PC-3 (cell line): Measurements from ENCODE around the gene ALG3. TPM values are rescaled to one million over a fixed set of nuclear protein-coding genes. Genes with fewer than 3 reads are reported as not detected.
A peak's percentile ranks its signal among the peaks of the same experiment; 100 is the strongest.

Experiments used
- ATAC-seq: fragments of 200-7000 bp; cut with Tn5 transposase; 2 replicates; pipeline ENCODE4 v1.9.1; 2020; ENCODE audit warnings: mild to moderate bottlenecking, moderate library complexity
- BruUV-seq: library from RNA; stranded (reverse); fragments of 400-500 nt; replicated peaks from 2 replicates; lab custom pipeline; 2021; lab: Mats Ljungman, UMichigan
- CTCF ChIA-PET: fragments of 300-600 bp; sonication (Branson Sonifier 250); formaldehyde crosslinking; loops from one replicate; lab custom pipeline; 2022; ENCODE audit warnings: antibody characterized with exemption; lab: Charles Lee
- POLR2A ChIA-PET: fragments of 300-600 bp; sonication (Branson Sonifier 250); formaldehyde crosslinking; loops from one replicate; lab custom pipeline; 2022; ENCODE audit warnings: antibody characterized with exemption; ENCODE audit not compliant: unreplicated experiment; lab: Charles Lee
- DNase-seq: peaks from one replicate; pipeline ENCODE4 v3.0.0-alpha.2; 2015
- H2AFZ ChIP-seq: fragments of 300-600 bp; sonication (generic); 2 replicates; pipeline ENCODE4 v1.6.0; 2016; ENCODE audit warnings: antibody characterized with exemption, low read length
- H3F3A ChIP-seq: fragments of 300-600 bp; sonication (generic); one replicate; pipeline ENCODE4 v1.6.0; 2017; ENCODE audit warnings: antibody characterized with exemption, low read length, control low read depth, mild to moderate bottlenecking; ENCODE audit not compliant: unreplicated experiment
- H3K27ac ChIP-seq: fragments of 300-600 bp; sonication (generic); 2 replicates; pipeline ENCODE4 v1.5.1; 2016; ENCODE audit warnings: mild to moderate bottlenecking, low read length
- H3K27me3 ChIP-seq: fragments of 300-600 bp; sonication (generic); 2 replicates; pipeline ENCODE4 v1.6.1; 2016; ENCODE audit warnings: low read length, mixed read lengths
- H3K36me3 ChIP-seq: fragments of 300-600 bp; sonication (generic); 2 replicates; pipeline ENCODE4 v1.6.1; 2016; ENCODE audit warnings: low read depth, mixed run types, low read length, mixed read lengths
- H3K4me1 ChIP-seq: fragments of 300-600 bp; sonication (generic); 2 replicates; pipeline ENCODE4 v1.5.1; 2016; ENCODE audit warnings: low read length; ENCODE audit not compliant: insufficient read depth
- H3K4me2 ChIP-seq: fragments of 300-600 bp; sonication (generic); 2 replicates; pipeline ENCODE4 v1.6.0; 2016; ENCODE audit warnings: low read length
- H3K4me3 ChIP-seq: fragments of 300-600 bp; sonication (generic); 2 replicates; pipeline ENCODE4 v1.5.1; 2016; ENCODE audit warnings: mild to moderate bottlenecking, low read length, mixed read lengths
- H3K79me2 ChIP-seq: fragments of 300-600 bp; sonication (generic); 2 replicates; pipeline ENCODE4 v1.6.1; 2017; ENCODE audit warnings: low read length, mixed read lengths
- H3K9ac ChIP-seq: fragments of 300-600 bp; sonication (generic); 2 replicates; pipeline ENCODE4 v1.6.0; 2016; ENCODE audit warnings: mild to moderate bottlenecking, low read length
- H3K9me2 ChIP-seq: fragments of 300-600 bp; sonication (generic); replicated peaks from 2 replicates; pipeline ENCODE4 v1.6.1; 2016; ENCODE audit warnings: mixed run types, low read length, mixed read lengths
- H3K9me3 ChIP-seq: fragments of 300-600 bp; sonication (generic); 2 replicates; pipeline ENCODE4 v1.6.1; 2016; ENCODE audit warnings: low read length, mixed read lengths
- H4K20me1 ChIP-seq: fragments of 300-600 bp; sonication (generic); 2 replicates; pipeline ENCODE4 v1.6.1; 2016; ENCODE audit warnings: low read length, mixed read lengths
- CTCF ChIP-seq: fragments of 300-600 bp; sonication (generic); conservative IDR thresholded peaks from 2 replicates; pipeline ENCODE4 v1.5.1; 2017; ENCODE audit warnings: antibody characterized with exemption, low read depth, mild to moderate bottlenecking, low read length
- EZH2 ChIP-seq: fragments of 300-600 bp; sonication (generic); IDR thresholded peaks from one replicate; pipeline ENCODE4 v1.6.1; 2017; ENCODE audit warnings: antibody characterized with exemption, mild to moderate bottlenecking, low read length; ENCODE audit not compliant: unreplicated experiment
- EZH2phosphoT487 ChIP-seq: fragments of 300-600 bp; sonication (generic); IDR thresholded peaks from 2 replicates; pipeline ENCODE4 v1.6.1; 2018; ENCODE audit warnings: mild to moderate bottlenecking, antibody characterized with exemption, low read length, borderline replicate concordance
- intact Hi-C: fragments of 100-400 bp; cut with micrococcal nuclease; formaldehyde crosslinking; loops from 2 replicates; pipeline ENCODE4 v1.9.0; 2023
- total RNA-seq: library from RNA; depleted of rRNA; stranded (reverse); fragments of >200 nt; gene quantifications from 2 replicates; pipeline ENCODE4 v1.2.3, GENCODE V29; 2014

The ALG3 gene
- total RNA-seq, 1 experiment from 2014 or later: 89.0 TPM

GRCh38 chr3:184255291-184256039 lies 6.7 kb upstream of the ALG3 start:
- Histone ChIP-seq H3K4me2 (no peak overlapping the region), H2AFZ (no peak overlapping the region), H3K27ac (no peak overlapping the region), H4K20me1 (peaks cover 12% of the 10 kb centered on the region; the same call in 1 of the 2 replicates), H3K9me3 (no peaks in the 10 kb centered on the region), H3F3A (no peaks in the 10 kb centered on the region), H3K36me3 (no peaks in the 10 kb centered on the region), H3K9ac (no peak overlapping the region), H3K4me3 (no peak overlapping the region), H3K9me2 (no peaks in the 10 kb centered on the region), H3K4me1 (peaks cover 11% of the 10 kb centered on the region), H3K27me3 (no peaks in the 10 kb centered on the region), H3K79me2 (peaks cover 30% of the 10 kb centered on the region)
- intact Hi-C loops: no loop called here
- BruUV-seq: no TSS peak
- no peak for TF ChIP-seq CTCF
- no peak for TF ChIP-seq EZH2phosphoT487
- no peak for TF ChIP-seq EZH2
- CTCF ChIA-PET: no interaction called here
- POLR2A ChIA-PET: no interaction called here
- ATAC-seq (peak; percentile 33), DNase-seq (peak; percentile 76)

DNA sequence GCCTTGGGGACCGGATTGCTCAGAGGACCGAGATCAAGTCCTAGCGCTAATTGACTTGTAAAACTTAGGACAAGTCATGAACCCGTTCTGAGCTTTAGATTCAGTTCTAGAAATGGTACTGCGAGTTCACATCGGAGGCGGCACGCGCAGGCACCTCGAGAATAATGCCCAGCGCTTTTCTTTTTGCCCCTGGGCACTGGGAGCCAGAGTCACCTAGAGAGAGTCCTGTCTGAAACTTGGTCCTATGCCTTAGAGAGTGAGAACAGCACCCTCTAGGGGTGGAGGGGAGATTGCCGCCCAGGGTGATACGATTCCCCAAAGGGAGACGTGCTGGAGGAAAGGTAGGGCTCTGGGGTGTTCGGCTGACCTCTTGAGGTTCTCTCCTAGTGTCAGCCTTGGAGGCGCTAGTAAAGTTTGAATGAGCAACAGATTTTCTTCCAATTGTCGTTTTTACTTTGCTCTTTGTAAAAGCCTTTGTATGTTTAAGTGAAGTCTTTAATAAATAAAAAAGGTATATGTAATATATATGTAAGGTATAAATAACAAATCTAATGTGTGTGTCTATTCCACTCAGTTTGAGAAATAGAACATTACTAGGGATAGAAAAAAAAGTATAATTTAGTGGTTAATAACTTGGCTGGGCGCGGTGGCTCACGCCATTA lies 1.5 kb upstream of the ALG3 start:
- no peaks in the 10 kb centered on the region for H3K9me3 ChIP-seq
- H3K27me3 ChIP-seq: no peaks in the 10 kb centered on the region
- ChIA-PET CTCF (interaction anchor here (0.8 kb wide), 2 partner anchors 55 to 116 kb away, joined by 3 to 6 read pairs; no protein-coding TSS in a partner anchor), POLR2A (no interaction called here)
- peak overlapping the region; percentile 98 for H3K9ac ChIP-seq
- BruUV-seq: no TSS peak
- TF ChIP-seq EZH2: no peak
- peak; percentile 96 for TF ChIP-seq CTCF
- H3K4me1 ChIP-seq: peaks cover 2% of the 10 kb centered on the region; the same call in 1 of the 2 replicates
- peaks cover 56% of the 10 kb centered on the region for H3K79me2 ChIP-seq
- no peaks in the 10 kb centered on the region for H3K36me3 ChIP-seq
- peak overlapping the region; percentile 96 for H3K4me3 ChIP-seq
- ATAC-seq (peak; percentile 68), DNase-seq (peak; percentile 98)
- H3F3A ChIP-seq: no peaks in the 10 kb centered on the region
- H2AFZ ChIP-seq: peak overlapping the region; percentile 83
- H3K9me2 ChIP-seq: no peaks in the 10 kb centered on the region
- intact Hi-C loops: loop anchor here (1.0 kb wide), 1 partner anchor 105 kb away; no protein-coding TSS in a partner anchor
- no peaks in the 10 kb centered on the region for H4K20me1 ChIP-seq
- H3K27ac ChIP-seq: peak overlapping the region; percentile 63
- peak overlapping the region; percentile 99 for H3K4me2 ChIP-seq
